Measurements from ENCODE around the gene ARF1.
"Not testable (repeated sequence)": the region's sequence is repeated elsewhere in the genome, so short reads cannot be mapped to it uniquely, and the experiment has no call there.

The ARF1 gene

GRCh38 chr1:228102791-228103620 lies 20.5 kb downstream of the ARF1 start, which contains the start of gene C1orf35:
TSS of gene C1orf35 (minus strand) at chr1:228103325. CDS start at chr1:228103227, 98 bp downstream.
- peak; percentile 92 for DNase-seq (ENCODE audit: low read depth)

- no peak for DNase-seq (ENCODE audit: low read depth)
These were observed 22.2 kb downstream of the ARF1 start for GRCh38 chr1:228104526-228105269.

- DNase-seq (ENCODE audit: low read depth) = no peak
These were observed 22.9 kb downstream of the ARF1 start for GRCh38 chr1:228105270-228105995.

- no peak for DNase-seq (ENCODE audit: low read depth)
These were observed 23.7 kb downstream of the ARF1 start for GRCh38 chr1:228105996-228106799.

GRCh38 chr1:228106800-228107054 lies 24.2 kb downstream of the ARF1 start:
- no peak for DNase-seq (ENCODE audit: low read depth)

GRCh38 chr1:228107636-228108035 lies 25.1 kb downstream of the ARF1 start:
- DNase-seq (ENCODE audit: low read depth) = no peak

- no peak for DNase-seq (ENCODE audit: low read depth)
These were observed 25.7 kb downstream of the ARF1 start for GRCh38 chr1:228108055-228108690.

- DNase-seq (ENCODE audit: low read depth) = no peak
These were observed 26.2 kb downstream of the ARF1 start for GRCh38 chr1:228108742-228109072.

- DNase-seq (ENCODE audit: low read depth) = peak; percentile 97
These were observed 26.8 kb downstream of the ARF1 start, which contains the start of gene MRPL55 for GRCh38 chr1:228109073-228109961. TSS of gene MRPL55 (minus strand) at chr1:228109299. CDS start at chr1:228108260, 1,039 bp downstream.

GRCh38 chr1:228109962-228110488 lies 27.5 kb downstream of the ARF1 start:
- DNase-seq (ENCODE audit: low read depth) = no peak

GRCh38 chr1:228110556-228110955 lies 28.0 kb downstream of the ARF1 start:
- no peak for DNase-seq (ENCODE audit: low read depth)

GRCh38 chr1:228111315-228111714 lies 28.8 kb downstream of the ARF1 start:
- DNase-seq (ENCODE audit: low read depth) = not testable (repeated sequence)

GRCh38 chr1:228112167-228112566 lies 29.7 kb downstream of the ARF1 start:
- DNase-seq (ENCODE audit: low read depth) = no peak

GRCh38 chr1:228112617-228113016 lies 30.1 kb downstream of the ARF1 start:
- no peak for DNase-seq (ENCODE audit: low read depth)

GRCh38 chr1:228114827-228115226 lies 32.3 kb downstream of the ARF1 start:
- no peak for DNase-seq (ENCODE audit: low read depth)

GRCh38 chr1:228117335-228117734 lies 34.8 kb downstream of the ARF1 start:
- no peak for DNase-seq (ENCODE audit: low read depth)

- DNase-seq (ENCODE audit: low read depth) = no peak
These were observed 35.5 kb downstream of the ARF1 start for GRCh38 chr1:228118040-228118439.

GRCh38 chr1:228120351-228120750 lies 37.8 kb downstream of the ARF1 start:
- DNase-seq (ENCODE audit: low read depth) = no peak

- DNase-seq (ENCODE audit: low read depth) = no peak
These were observed 38.5 kb downstream of the ARF1 start for GRCh38 chr1:228120857-228121489.

Measured in T follicular helper cell (primary cell).